NCI-H1048 (cell line): ENCODE measurements around the gene MOB4.
"Not testable (repeated sequence)": the region's sequence is repeated elsewhere in the genome, so short reads cannot be mapped to it uniquely, and the experiment has no call there.

Source experiments
- DNase-seq: peaks from one replicate; lab custom pipeline; 2025; lab: John Stamatoyannopoulos, UW

Gene MOB4

DNA sequence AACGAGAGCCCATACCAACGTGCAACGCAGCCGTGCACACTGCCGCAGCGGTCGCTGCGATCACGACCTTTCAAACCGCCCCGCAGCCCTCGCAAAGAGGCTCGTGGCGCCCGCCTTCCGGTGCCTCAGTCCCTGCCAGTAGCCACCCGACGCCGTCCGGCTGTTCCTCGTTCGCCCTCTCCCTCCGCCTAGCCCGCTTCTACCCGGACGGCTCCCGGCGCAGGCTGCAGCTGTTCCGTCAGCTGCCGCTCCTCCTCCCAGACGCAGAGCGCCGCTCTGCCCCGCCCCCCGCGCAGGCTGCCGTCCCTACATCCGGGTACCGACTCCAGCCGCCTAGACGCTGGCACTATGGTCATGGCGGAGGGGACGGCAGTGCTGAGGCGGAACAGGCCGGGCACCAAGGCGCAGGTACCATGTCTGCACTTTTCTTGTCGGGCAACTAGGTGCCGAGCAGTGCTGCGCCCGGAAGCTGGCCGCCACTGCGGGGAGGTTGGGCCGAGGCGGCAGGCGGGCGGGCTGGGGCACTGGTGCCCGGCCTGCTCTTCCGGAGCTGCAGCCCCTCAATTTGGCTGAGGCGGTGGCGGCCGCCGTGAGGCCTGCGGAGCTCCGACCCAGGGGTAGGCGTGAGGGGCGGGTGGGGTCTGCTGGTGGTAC is at the start of gene MOB4:
TSS of gene MOB4 (plus strand) at position 328 of the 654 bp plus-strand sequence. CDS start at position 349, 21 bp downstream.
- peak; percentile 89 for DNase-seq

DNA sequence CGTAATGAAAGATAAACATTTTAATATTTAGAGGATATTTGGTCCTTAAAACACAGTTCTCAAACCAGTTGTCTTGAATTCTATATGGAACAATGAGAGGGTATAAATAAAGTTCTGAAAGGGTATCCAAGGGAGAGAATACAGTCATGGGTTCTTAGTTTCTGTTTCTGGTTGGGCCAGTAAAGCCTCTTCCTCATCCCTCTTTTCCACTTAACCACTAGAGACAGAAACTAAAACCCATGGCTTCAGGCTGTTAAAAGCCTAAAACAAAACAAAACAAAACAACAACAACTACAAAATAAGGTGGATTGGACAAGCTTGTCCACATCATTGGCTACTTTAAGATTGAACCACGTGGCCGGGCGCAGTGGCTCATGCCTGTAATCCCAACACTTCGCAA is 43.7 kb upstream of the MOB4 start:
- DNase-seq, result no peak

DNA sequence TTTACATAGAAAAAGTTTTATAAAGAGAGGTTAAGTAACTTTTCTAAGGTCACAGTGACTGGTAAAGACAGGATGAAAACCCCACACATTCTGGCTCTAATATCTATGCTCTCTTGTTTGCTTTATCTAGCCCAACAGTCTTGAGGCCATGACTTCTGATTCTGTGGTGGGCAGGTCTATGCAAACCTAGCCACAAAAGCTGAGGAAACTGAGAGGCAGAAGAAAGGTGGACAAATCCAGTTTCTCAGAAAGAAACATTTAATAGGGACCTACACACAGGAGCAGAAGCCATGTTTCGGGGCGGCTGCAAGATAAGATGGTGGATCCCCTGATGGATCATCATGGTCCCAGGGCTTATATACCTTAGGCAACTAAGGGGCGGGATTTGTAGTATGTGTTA is 38.1 kb upstream of the MOB4 start:
- no peak for DNase-seq

DNA sequence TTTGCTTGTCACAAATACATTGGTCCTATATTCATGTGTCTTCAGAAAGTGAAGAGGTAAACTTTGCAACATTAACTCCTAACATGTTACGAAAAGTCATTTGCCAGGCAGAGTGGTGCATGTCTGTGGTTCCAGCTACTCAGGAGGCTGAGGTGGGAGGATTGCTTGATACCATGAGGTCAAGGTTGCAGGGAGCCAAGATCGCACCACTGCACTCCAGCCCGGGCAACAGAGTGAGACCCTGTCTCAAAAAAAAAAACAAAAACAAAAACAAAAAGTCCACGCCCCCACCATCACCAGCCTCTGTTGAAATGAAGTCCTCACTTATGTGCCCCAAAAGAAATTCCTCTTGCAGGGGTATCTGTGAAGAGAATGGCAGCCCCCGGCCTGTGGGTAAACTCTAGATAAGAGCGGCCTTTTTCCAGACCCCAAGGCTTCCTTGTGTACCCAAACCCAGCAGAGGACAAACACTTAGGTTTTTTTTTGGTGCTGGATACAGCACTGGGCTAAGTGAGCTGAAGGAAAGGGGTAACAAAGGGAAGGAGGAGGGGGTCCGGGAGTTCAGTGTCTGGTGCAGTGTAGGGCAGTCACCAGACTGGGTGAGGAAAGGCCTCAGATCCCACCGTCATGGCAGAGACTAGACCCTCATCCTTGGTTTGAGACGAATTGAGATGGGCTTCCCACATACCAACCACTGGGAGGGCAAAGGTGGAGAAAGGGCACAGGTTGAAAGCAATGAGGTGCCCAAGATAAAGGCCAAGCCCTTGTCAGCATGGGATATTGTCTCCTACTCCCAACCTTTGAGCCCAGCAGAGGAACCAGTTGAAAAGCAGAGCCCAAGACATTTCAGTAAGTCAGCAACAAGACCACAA is 35.5 kb upstream of the MOB4 start:
- DNase-seq, result no peak

DNA sequence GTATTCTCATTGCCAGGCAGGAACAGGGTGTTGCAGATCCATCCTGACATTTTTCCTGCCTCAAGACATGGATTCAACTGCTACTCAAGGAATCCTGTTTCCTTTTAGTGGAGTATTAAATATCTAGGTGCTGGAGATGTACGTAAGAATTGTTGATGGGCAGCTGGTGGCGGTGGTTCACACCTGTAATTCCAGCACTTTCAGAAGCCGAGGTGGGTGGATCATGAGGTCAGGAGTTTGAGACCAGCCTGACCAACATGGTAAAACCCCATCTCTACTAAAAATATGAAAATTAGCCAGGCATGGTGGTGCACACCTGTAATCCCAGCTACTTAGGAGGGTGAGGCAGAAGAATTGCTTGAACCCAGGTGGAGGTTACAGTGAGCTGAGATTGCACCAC is 31.6 kb upstream of the MOB4 start:
- not testable (repeated sequence) for DNase-seq

DNA sequence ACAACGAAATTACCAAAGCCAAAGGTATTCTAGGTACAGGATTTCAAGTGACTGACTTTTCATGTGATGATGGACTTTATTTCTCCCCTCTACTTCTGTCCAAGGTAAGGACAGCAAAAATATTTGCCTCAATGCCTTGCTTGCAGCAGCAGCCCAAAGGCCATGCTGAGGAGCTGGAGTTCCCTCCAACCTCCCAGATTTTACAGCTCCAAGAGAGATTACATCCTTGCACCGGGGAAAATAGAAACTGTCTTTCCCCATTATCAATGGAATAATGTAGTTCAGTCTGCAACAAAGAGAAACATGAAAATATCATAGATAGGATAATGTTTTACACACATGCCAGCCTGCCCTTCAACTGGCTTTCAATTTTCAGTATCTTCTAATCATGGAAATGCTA is 29.7 kb upstream of the MOB4 start:
- no peak for DNase-seq

DNA sequence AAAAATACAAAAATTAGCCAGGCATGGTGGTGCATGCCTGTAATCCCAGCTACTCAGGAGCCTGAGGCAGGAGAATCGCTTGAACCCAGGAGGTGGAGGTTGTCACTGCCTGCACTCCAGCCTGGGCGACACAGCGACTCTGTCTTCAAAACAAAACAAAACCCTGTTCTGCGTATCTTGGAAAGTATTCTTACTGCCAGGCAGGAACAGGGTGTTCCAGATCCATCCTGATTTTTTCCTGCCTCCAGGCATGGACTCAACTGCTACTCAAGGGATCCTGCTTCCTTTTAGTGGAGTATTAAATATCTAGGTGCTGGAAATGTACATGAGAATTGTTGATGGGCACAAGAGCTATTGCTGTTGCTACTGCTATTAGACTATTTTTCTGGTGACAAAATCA is 28.5 kb upstream of the MOB4 start:
- no peak for DNase-seq

DNA sequence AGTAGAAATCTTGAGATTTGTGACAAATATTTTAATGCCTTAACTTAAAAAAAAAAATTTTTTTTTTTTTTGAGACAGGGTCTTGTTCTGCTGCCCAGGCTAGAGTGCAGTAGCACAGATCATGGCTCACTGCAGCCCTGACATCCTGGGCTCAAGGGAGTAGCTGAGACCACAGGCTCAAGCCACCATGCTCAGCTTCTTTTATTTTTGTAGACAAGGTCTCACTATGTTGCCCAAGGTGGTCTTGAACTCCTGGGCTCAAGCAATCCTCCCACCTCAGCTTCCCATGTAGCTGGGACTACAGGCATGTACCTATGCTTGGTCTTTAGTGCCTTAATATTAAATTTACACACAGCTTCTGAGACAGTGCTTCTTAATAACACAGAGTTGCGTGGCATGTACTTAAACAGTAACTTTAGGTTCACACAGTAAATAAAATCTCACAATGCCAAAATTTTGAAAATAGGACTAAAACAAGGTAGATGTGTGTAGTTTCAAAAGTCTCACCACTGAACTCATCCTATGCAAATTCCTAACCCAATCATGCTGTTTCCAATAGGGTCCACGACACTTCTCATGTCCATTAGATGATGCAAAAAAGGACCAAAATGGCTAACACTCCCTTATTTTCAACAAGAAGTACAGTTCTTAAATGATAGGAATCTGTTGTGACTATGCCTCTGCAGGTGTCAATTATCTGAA is 20.3 kb upstream of the MOB4 start:
- no peak for DNase-seq

DNA sequence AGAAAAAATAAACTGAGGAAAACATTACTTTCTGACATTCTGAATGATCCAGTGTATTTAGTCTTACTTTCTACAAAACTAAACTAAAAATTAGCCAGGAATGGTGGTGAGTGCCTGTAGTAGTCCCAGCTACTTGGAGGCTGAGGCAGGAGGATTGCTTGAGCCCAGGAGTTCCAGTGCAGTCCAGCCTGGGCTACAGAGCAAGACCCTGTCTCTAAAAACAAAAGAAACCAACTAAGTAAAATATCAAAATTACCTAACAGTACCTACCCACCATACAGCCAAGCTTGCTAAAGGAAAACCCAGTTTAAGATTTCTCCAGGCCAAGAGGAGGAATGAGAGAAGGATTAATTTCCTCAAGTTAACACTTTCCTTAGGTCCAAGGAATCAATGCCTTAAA is 19.2 kb upstream of the MOB4 start:
- DNase-seq, result no peak

DNA sequence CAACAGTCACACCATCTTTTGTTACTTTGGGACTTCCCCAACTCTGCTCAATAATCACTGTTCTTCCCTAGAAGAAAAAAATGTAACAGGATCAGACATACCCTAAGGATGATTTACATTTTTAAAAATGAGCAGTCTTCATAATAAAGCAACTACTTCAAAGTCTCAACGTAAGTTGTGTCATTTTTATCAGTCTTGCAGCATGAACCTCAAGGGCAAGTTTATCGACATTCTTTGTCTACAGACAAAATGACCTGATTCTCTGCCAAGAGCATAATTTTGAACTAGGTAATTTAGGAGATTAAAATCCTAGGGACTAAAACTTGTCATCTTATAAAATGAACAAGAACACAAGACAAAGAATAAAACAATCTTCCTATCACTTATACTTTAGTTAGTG is 18.5 kb upstream of the MOB4 start:
- no peak for DNase-seq

DNA sequence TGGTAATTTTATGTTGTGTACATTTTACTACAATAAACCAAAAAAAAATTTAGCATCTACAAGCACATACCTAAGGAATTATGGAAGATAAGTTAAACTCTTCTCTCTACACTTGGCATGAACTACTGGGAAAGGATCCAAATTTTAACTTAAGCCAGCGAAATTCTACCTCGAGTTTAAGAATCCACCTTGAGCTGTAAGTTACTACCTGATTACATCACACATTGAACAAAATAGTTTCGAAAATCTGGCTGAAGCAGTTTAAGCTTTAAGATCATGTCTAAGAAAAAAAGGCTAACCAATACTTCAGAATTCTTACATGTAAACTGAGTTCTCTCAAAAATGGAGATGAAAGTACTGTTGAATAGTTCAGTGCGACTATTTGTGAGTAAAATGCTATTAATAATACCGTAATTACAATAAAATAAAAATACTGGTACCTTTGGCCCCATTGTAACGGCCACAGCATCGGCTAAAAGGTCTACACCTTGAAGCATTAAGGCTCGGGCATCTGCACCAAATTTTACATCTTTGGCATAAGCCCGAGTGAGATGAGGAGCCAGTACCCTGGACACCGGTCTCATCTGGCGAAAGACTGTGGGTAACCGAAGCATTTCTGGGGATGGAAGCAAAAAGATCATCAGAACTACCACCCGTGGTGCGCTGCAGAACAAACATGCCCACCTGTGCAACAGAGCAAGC is 17.5 kb upstream of the MOB4 start:
- DNase-seq, result no peak

DNA sequence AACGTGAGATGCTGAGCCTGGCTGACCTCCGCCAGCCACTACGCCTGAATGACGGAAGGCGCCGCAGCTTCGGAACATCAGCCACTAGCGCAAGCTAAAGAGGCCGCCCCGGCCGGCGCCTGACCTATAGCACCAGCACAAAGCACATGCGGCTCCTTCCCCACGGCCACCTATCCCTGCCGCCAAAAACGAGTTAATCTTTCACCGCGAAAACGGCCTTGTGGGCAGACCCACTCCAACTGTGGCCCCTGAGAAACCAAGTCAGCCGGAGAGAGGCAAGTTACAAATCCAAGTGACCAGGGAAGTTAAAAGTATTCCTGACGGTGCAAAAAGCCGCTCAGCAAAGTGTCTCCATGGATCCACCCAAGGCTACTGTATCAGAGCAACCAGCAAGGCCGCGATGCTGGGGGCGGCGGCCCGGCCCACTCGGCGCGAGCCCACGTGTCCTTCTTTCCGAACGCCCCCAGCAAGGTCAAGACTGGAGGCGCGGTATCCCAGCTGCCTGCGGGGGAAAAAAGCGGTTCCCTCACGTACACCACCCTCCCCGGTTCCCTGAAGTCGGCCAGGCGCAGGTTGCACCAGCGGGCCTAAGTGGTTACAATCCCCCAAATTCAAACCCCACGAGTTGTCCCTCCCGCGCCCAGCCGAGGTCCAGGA is 16.8 kb upstream of the MOB4 start:
- DNase-seq, result no peak

DNA sequence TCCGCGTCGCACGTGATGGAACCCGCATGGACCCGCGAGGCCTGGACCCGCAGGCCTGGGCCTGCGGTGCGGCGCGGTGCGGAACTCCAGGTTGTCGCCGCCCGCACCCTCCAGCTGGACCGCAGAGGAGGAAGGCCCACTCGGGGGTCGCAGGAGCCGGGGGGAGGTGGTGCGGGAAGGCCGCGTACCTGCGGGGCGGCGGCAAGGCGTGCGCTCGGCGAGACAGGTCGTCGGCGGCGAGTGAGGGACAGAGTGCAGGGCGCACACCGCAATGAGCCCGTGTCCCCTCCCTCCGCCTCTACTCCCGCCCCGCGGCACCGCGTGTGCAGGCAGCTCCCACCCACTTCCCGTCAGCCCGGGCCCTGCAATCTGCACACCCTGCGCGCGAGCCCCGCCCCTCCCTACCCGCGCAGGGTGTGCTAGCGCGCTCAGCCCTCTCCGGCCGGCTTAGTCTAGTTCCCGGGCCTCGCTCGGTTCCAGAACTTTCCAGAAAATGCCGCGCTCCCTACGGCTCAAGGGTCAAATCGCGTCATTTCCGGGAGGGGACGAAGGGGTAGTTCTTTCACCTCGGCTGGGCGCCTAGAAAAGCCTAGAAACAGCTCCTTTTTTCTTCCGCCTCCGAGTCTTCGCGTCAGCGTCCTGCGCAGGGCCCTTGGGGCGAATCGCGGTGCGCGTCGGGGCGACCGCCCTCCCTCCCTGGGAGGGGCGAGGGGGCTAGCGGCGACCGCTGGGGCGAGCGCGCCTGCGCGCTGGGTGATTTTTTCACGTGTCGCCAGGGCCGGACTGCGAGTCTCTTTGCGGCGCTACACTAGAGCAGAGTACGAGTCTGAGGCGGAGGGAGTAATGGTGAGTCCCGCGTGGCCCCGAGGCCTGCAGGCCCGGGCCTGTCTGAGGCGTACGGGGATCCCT is 16.0 kb upstream of the MOB4 start, which contains the start of the genes HSPD1 and HSPE1:
TSS of gene HSPD1 (minus strand) at position 247 of the 909 bp plus-strand sequence. CDS start 992 bp downstream, outside the sequence.
TSS of gene HSPE1 (plus strand) at position 786 of the 909 bp plus-strand sequence. CDS start at position 844, 58 bp downstream.
- peak; percentile 97 for DNase-seq

DNA sequence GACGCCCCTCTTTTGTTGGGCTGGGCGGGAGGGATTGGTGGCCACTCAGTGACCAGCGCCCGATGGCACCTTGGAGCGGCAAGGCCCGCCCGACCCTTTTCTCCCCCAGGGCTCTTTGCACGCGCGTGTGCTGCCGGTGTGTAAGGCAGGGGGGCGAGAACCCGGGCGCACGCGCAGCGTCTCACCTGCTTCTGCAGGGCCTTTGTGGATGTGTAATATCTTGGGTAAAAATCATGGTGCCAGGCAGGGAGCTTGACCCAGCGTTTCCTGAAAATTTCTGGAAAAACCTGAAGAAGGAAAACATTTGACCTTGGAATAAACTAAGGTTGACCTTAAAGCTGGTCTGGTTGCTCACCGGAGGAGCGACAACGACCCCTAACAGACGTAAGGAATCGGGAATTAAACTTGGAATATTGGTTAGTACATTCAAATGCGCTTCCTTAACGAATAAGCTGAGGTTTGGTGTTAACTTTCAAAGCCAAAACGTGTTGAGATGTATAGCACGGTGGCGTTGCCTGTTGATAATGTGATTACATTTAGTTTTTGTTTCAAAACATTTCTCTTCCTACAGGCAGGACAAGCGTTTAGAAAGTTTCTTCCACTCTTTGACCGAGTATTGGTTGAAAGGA is 15.2 kb upstream of the MOB4 start:
- no peak for DNase-seq

DNA sequence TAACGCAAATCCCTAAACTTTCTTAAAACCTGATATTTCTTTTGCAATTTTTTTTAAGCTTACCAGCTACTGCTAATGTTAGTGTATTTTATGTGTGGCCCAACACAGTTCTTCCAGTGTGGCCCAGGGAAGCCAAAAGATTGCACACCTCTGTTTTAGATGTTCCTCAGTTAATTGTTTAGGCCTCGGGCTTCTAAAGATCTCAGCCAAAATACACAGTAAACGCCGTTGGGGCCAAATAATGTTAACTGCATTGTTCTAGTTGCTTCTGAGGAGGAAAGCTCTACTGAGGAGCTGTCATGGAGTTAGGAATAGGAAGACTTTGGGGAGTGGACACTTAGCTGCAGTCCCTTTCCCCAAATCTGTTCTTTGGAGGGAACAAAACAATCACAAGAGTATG is 13.7 kb upstream of the MOB4 start:
- DNase-seq, result no peak

DNA sequence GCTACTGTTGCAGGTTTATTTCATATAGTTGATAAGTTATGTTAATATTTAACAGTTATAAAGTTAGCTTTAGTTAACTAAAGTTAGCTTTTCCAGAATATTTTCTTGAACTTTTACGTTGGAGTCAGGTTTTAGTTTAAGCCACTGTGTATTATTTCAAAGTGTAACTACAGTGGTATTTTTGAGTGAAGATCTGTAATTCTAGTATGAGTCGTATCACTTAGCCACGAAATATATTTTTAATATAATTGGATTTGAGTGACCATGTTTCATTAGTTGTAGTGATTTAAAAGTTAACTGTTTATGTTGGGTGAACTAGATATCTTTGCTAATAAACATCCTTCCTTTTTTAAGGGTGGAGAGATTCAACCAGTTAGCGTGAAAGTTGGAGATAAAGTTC is 13.2 kb upstream of the MOB4 start:
- DNase-seq, result no peak

DNA sequence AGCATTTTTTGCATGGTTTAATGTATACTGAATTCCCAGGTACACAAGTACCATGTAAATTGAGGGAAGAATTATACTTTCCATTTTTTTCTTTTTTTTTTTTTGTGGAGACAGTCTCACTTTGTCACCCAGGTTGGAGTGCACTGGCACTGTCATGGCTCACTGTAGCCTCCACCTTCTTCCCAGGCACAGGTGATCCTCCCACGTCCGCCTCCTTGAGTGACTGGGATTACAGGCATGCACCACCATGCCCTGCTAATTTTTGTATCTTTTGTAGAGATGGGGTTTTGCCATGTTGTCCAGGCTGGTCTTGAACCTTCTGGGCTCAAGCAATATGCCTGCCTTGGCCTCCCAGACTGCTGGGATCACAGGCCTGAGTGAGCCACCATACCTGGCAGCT is 11.9 kb upstream of the MOB4 start:
- no peak for DNase-seq

DNA sequence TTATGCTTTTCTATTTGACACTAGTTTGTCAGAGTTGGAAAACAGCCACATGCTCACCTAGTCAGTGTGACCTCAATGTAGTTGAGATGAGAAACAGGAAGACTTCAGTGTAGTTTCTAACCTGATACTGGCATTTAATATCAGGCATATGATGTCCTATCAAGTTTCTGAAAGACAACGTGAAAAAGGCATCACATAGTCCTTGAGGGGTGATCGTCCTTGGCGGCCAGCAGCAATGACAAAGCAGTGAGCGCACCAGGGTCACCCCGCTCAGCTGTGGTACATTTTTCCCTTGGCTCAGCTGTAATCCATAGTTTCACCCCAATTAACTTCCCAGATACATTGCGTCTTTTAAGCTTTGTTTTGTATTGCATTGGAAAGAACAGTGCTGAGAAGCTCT is 11.4 kb upstream of the MOB4 start:
- no peak for DNase-seq

DNA sequence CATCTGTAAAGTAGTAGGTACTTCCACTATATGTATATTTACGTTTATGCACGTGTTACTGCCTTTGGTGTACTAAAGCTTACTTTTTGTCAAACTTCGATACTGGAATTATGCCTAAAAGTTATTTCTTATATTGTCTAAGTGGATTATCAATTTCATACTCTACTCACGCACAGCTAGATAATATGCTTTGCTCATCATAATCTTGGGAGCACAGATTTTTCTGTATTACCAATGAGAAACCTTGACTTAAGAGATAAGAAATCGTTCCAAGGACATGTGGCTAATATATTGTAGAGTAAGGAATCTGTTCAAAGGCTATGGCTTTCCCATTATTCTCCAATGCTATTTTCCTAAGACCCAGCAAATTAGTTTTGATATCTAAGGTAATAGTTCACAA is 9.2 kb upstream of the MOB4 start:
- DNase-seq, result no peak

DNA sequence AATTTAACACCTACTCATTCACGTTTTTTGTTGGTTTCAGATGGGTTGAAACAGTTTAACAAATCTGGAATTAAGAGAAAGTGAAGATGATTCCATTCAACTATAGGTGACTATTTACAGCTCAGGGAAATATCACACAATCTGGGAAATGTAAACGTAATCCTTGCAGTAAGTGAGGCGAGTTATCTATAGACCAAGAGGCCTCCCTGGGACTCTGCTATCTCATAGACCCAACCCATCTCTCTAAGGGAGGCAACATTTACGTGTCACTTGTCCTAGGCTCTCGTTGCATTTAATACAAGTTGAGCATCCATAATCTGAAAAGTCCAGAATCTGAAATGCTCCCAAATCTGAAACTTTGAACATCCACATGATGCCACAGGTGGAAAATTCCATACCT is 2.0 kb upstream of the MOB4 start:
- no peak for DNase-seq
